Measurements from ENCODE around the gene THAP9.

THAP9 gene

GRCh38 chr4:82965763-82966162 lies 65.2 kb downstream of the THAP9 start:
- no peak for FAIRE-seq

- FAIRE-seq: no peak
Observed at GRCh38 chr4:82968972-82969371, 68.4 kb downstream of the THAP9 start.

- FAIRE-seq: no peak
Observed at GRCh38 chr4:82969414-82969813, 68.9 kb downstream of the THAP9 start.

Data from endometrium (tissue), 2 donors.